Measurements from ENCODE around the gene SETBP1. TPM values are rescaled to one million over a fixed set of nuclear protein-coding genes. Genes with fewer than 3 reads are reported as not detected.
A peak's percentile ranks its signal among the peaks of the same experiment; 100 is the strongest.

SETBP1 gene
- total and polyA plus RNA-seq, 2 donors from 2014 or later = 2.7 to 71.7 TPM

DNA sequence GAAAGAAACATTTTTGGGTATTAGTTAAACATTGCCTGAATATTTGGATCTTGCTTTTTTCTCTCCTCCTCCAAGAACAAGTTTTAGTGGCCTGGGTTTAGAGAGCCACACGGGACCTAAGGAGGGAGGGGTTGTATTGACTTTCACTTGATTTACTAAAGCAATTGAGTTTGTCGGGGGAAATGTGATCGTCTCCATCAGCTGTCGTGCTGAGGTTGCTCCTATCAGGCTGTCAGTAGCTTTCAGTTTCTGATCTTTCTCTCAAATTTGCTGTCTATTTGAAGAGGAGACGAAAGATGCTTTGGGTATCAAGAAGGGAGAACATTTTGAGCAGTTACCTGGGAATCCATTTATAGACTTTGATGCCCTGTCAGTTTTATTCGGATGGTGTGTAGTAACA lies 106.0 kb downstream of the SETBP1 start:
- no peaks in the 10 kb centered on the region for H3K27me3 ChIP-seq (ENCODE audit: control insufficient read depth, insufficient read depth, low read length)
- DNase-seq = peak in 3 of 5 donors; percentile 31 to 71 (median 45)
- no peaks in the 10 kb centered on the region for H3K9me3 ChIP-seq (ENCODE audit: control insufficient read depth in 2 of 3, insufficient read depth in 1 of 3, low read length in 3 of 3)
- intact Hi-C loops (cut with DNase I) = no loop called here
- H3K27ac ChIP-seq (ENCODE audit: low read depth in 2 of 2, low read length in 2 of 2) = no peak overlapping the region
- H3K36me3 ChIP-seq (ENCODE audit: control insufficient read depth in 2 of 3, insufficient read depth in 3 of 3, low read length in 3 of 3) = no peaks in the 10 kb centered on the region
- TF ChIP-seq CTCF (IDR thresholded peaks at IDR 0.05; ENCODE audit: borderline replicate concordance, extremely low read depth, insufficient read depth) = no peak
- H3K9ac ChIP-seq (ENCODE audit: low read length in 3 of 3) = no peak overlapping the region
- peak overlapping the region in 1 of 3 donors; percentile 43 for H3K4me3 ChIP-seq (ENCODE audit: low read length in 3 of 3)
- H3K4me1 ChIP-seq (ENCODE audit: control insufficient read depth in 2 of 3, insufficient read depth in 2 of 3, low read depth in 1 of 3, low read length in 3 of 3) = peaks cover 9 to 23% (median 20%) of the 10 kb centered on the region in 3 donors
- no peak for FAIRE-seq

- Histone ChIP-seq H3K27ac (ENCODE audit: low read depth in 2 of 2, low read length in 2 of 2) (no peak overlapping the region), H3K36me3 (ENCODE audit: control insufficient read depth in 2 of 3, insufficient read depth in 3 of 3, low read length in 3 of 3) (no peaks in the 10 kb centered on the region), H3K4me1 (ENCODE audit: control insufficient read depth in 2 of 3, insufficient read depth in 2 of 3, low read depth in 1 of 3, low read length in 3 of 3) (peaks cover 9 to 28% (median 27%) of the 10 kb centered on the region in 3 donors), H3K4me3 (ENCODE audit: low read length in 3 of 3) (no peak overlapping the region), H3K27me3 (ENCODE audit: control insufficient read depth, insufficient read depth, low read length) (no peaks in the 10 kb centered on the region), H3K9ac (ENCODE audit: low read length in 3 of 3) (no peak overlapping the region), H3K9me3 (ENCODE audit: control insufficient read depth in 2 of 3, insufficient read depth in 1 of 3, low read length in 3 of 3) (no peaks in the 10 kb centered on the region)
- intact Hi-C loops (cut with DNase I) = no loop called here
- TF ChIP-seq CTCF (IDR thresholded peaks at IDR 0.05; ENCODE audit: borderline replicate concordance, extremely low read depth, insufficient read depth) = no peak
- DNase-seq (no peak), FAIRE-seq (no peak)
Measured at GRCh38 chr18:44788334-44788733, 107.6 kb downstream of the SETBP1 start.

DNA sequence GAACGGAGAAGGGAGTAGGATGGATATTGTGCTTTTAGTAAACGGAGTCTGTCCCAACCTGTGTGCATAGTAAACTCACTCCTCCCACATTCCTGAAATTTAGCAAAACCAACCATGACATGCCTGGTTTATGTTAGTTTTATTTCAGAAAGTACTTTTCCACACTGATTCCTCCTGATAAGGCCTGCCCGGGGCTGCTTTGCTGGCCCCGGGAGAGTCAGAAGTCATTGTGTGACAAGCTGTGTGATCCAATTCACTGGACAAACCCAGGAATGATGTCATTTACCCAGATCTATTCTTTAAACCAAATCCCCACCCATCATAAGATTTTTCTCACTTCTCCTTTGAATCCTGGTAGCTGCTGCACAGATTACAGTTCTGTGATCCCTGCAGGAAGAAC lies 109.0 kb downstream of the SETBP1 start:
- intact Hi-C loops (cut with DNase I) = no loop called here
- H3K4me3 ChIP-seq (ENCODE audit: low read length in 3 of 3) = peak overlapping the region in 2 of 3 donors; percentile 1 to 10
- FAIRE-seq = peak; percentile 53
- H3K4me1 ChIP-seq (ENCODE audit: control insufficient read depth in 2 of 3, insufficient read depth in 2 of 3, low read depth in 1 of 3, low read length in 3 of 3) = peaks cover 9 to 39% (median 31%) of the 10 kb centered on the region in 3 donors
- peak overlapping the region; percentile 10 to 58 for H3K27ac ChIP-seq (ENCODE audit: low read depth in 2 of 2, low read length in 2 of 2)
- peak overlapping the region in 1 of 3 donors; percentile 57 for H3K9ac ChIP-seq (ENCODE audit: low read length in 3 of 3)
- H3K36me3 ChIP-seq (ENCODE audit: control insufficient read depth in 2 of 3, insufficient read depth in 3 of 3, low read length in 3 of 3) = no peaks in the 10 kb centered on the region
- peak in 4 of 5 donors; percentile 42 to 79 (median 70) for DNase-seq
- no peaks in the 10 kb centered on the region for H3K27me3 ChIP-seq (ENCODE audit: control insufficient read depth, insufficient read depth, low read length)
- no peaks in the 10 kb centered on the region for H3K9me3 ChIP-seq (ENCODE audit: control insufficient read depth in 2 of 3, insufficient read depth in 1 of 3, low read length in 3 of 3)
- TF ChIP-seq CTCF (IDR thresholded peaks at IDR 0.05; ENCODE audit: borderline replicate concordance, extremely low read depth, insufficient read depth) = no peak

GRCh38 chr18:44790860-44791259 lies 110.2 kb downstream of the SETBP1 start:
- intact Hi-C loops (cut with DNase I) = no loop called here
- Histone ChIP-seq H3K9ac (ENCODE audit: low read length in 3 of 3) (no peak overlapping the region), H3K27me3 (ENCODE audit: control insufficient read depth, insufficient read depth, low read length) (no peaks in the 10 kb centered on the region), H3K27ac (ENCODE audit: low read depth in 2 of 2, low read length in 2 of 2) (no peak overlapping the region), H3K36me3 (ENCODE audit: control insufficient read depth in 2 of 3, insufficient read depth in 3 of 3, low read length in 3 of 3) (no peaks in the 10 kb centered on the region), H3K4me1 (ENCODE audit: control insufficient read depth in 2 of 3, insufficient read depth in 2 of 3, low read depth in 1 of 3, low read length in 3 of 3) (peaks cover 9 to 45% (median 31%) of the 10 kb centered on the region in 3 donors), H3K9me3 (ENCODE audit: control insufficient read depth in 2 of 3, insufficient read depth in 1 of 3, low read length in 3 of 3) (no peaks in the 10 kb centered on the region), H3K4me3 (ENCODE audit: low read length in 3 of 3) (no peak overlapping the region)
- no peak for TF ChIP-seq CTCF (IDR thresholded peaks at IDR 0.05; ENCODE audit: borderline replicate concordance, extremely low read depth, insufficient read depth)
- DNase-seq (no peak), FAIRE-seq (no peak)

Measured in kidney (tissue), 14 donors.